Stomach (tissue), 4 donors: ENCODE measurements around the gene CHST5.

Source experiments
- CTCF ChIP-seq, 7 experiments: fragments of 450-650 bp in 4 of 7; fragments of 200-600 bp in 3 of 7; sonication (generic) in 3 of 7; IDR thresholded peaks; one replicate each; pipeline ENCODE4 v1.5.1; 2016 to 2019; ENCODE audit warnings: antibody characterized with exemption in 7 of 7, control low read depth in 2 of 7, mild to moderate bottlenecking in 1 of 7
- EP300 ChIP-seq: sonication (generic); formaldehyde crosslinking; IDR thresholded peaks from one replicate; pipeline ENCODE4 v1.6.1; 2017; ENCODE audit warnings: antibody characterized with exemption
- POLR2AphosphoS5 ChIP-seq, 3 donors: sonication (generic); formaldehyde crosslinking; IDR thresholded peaks; one replicate each; pipeline ENCODE4 v1.6.1; 2016; ENCODE audit warnings: antibody characterized with exemption in 3 of 3

DNA sequence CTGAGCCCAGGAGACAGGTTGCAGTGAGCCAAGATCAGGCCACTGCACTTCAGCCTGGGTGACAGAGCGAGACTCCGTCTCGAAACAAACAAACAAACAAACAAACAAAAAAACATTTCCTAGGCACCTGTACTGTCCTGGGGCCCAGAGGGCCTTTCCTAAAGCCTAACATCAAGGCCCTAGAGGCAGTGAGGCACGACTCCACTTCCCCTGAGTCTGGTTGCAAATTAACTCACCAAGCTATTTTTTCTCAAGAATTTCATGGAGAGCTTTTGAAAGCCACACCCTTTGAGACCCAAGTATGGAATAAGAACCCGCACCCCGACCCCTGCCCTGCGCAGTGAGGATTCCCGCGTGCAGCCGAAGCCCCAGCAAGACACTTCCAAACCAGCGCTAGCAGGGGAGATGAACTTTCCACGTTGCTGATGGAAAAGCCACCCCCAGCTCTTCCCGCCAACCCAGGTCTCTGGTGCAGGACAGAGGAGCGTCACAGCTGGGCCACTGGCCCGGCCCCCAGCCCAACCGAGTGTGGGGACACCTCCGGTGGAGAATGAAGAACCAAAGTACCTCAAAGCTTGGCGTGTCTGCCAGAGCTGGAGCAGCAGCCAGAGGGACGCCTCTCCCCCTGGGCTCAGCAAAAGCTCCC is 1.2 kb downstream of the CHST5 start:
- TF ChIP-seq CTCF (IDR thresholded peaks at IDR 0.05) = no peak
- TF ChIP-seq POLR2AphosphoS5 (IDR thresholded peaks at IDR 0.05) = no peak
- TF ChIP-seq EP300 = no peak
